ENCODE measurements around the gene ABLIM2. TPM values are rescaled to one million over a fixed set of nuclear protein-coding genes. Genes with fewer than 3 reads are reported as not detected.

The ABLIM2 gene
- total and polyA plus RNA-seq, 2 of the 8 experiments (the other 6 are each of a cell fraction or from before 2014, with no cell fraction given) = 2.8 to 3.0 TPM

- 87% methylated on average over 23 of the region's 26 CpGs; no CpG with 5 or more reads in 1 of the 2 experiments for WGBS, 2 experiments (ENCODE audit: extremely low coverage in 1 of 2, insufficient coverage in 1 of 2, insufficient read length in 1 of 2, insufficient replicate concordance in 2 of 2, low coverage in 1 of 2, low lambda C conversion rate in 2 of 2, missing lambda C conversion rate in 1 of 2)
These were observed 31.2 kb upstream of the ABLIM2 start for GRCh38 chr4:8189551-8190466.

More at GRCh38 chr4:8189551-8190466, 31.2 kb upstream of the ABLIM2 start:
- no peak overlapping the region for H3K9ac ChIP-seq (replicated peaks in 1 of 4; ENCODE audit: extremely low read depth in 1 of 4, low read depth in 3 of 4, low read length in 3 of 4)
- H2BK20ac ChIP-seq (ENCODE audit: low read length) = no peak overlapping the region
- H3K23ac ChIP-seq (ENCODE audit: insufficient read length) = no peak overlapping the region
- H3K9me3 ChIP-seq (ENCODE audit: insufficient read depth in 2 of 2, low read depth in 1 of 2, low read length in 1 of 2) = no peaks in the 10 kb centered on the region
- no peaks in the 10 kb centered on the region for H4K20me1 ChIP-seq (replicated peaks in 1 of 2; ENCODE audit: control insufficient read depth in 1 of 2, insufficient read depth in 2 of 2, low read length in 2 of 2)
- no peak overlapping the region for H4K91ac ChIP-seq (replicated peaks; ENCODE audit: insufficient read length, low read length)
- no peaks in the 10 kb centered on the region for H3K23me2 ChIP-seq (ENCODE audit: low read depth, low read length)
- H2BK12ac ChIP-seq (ENCODE audit: low read depth, low read length) = no peak overlapping the region
- H4K8ac ChIP-seq (ENCODE audit: extremely low read depth, insufficient read depth, low read length) = no peak overlapping the region
- no peak overlapping the region for H2AFZ ChIP-seq (ENCODE audit: low read length)
- no peak overlapping the region for H3K4me3 ChIP-seq (ENCODE audit: extremely low read depth in 1 of 4, insufficient read depth in 2 of 4, low read depth in 3 of 4, low read length in 4 of 4)
- TF ChIP-seq RXRA (IDR thresholded peaks at IDR 0.05; ENCODE audit: insufficient read depth, low read depth, low read length) (no peak), CHD2 (IDR thresholded peaks at IDR 0.05; ENCODE audit: low read length) (no peak), BCL11A (IDR thresholded peaks at IDR 0.05; ENCODE audit: low read depth in 2 of 2, low read length in 2 of 2) (no peak), CBX5 (IDR thresholded peaks at IDR 0.05; ENCODE audit: low read depth, low read length) (no peak), KDM1A (IDR thresholded peaks at IDR 0.05; ENCODE audit: borderline replicate concordance, low read length) (no peak), E2F6 (IDR thresholded peaks at IDR 0.05) (no peak), BACH1 (IDR thresholded peaks at IDR 0.05; ENCODE audit: low read length) (no peak), KDM4A (IDR thresholded peaks at IDR 0.05; ENCODE audit: low read depth, low read length, severe bottlenecking) (no peak)
- H3K36me3 ChIP-seq (ENCODE audit: control insufficient read depth in 2 of 4, insufficient read depth in 4 of 4, low read length in 3 of 4) = no peaks in the 10 kb centered on the region
- H3K79me1 ChIP-seq (ENCODE audit: low read depth, low read length) = no peaks in the 10 kb centered on the region
- no peak overlapping the region for H2BK15ac ChIP-seq (ENCODE audit: low read length)
- no peak overlapping the region for H4K5ac ChIP-seq (ENCODE audit: insufficient read length, low read depth, low read length)
- FAIRE-seq = no peak
- peaks cover 0 to 6% (median 3%) of the 10 kb centered on the region in 4 experiments; a peak in 3 of 7 replicates for H3K4me1 ChIP-seq (replicated peaks in 1 of 4; ENCODE audit: control insufficient read depth in 3 of 4, insufficient read depth in 4 of 4, low read length in 3 of 4)
- no peak overlapping the region for H3K4me2 ChIP-seq (ENCODE audit: insufficient read depth in 1 of 2, low read depth in 2 of 2, low read length in 2 of 2)
- no peak overlapping the region for H2BK5ac ChIP-seq (ENCODE audit: low read depth, low read length)
- H3K27me3 ChIP-seq (replicated peaks in 1 of 4; ENCODE audit: control insufficient read depth in 3 of 4, extremely low read depth in 1 of 4, insufficient read depth in 3 of 4, low read length in 3 of 4) = no peaks in the 10 kb centered on the region
- no peak overlapping the region for H2BK120ac ChIP-seq (replicated peaks; ENCODE audit: low read depth, low read length)
- H2AK5ac ChIP-seq (ENCODE audit: low read depth, low read length) = no peak overlapping the region
- H3K4ac ChIP-seq (replicated peaks; ENCODE audit: insufficient read length, low read depth, low read length) = no peak overlapping the region
- H3K56ac ChIP-seq (replicated peaks; ENCODE audit: insufficient read length, low read depth, low read length) = no peak overlapping the region
- DNase-seq (ENCODE audit: low read depth in 1 of 2, low spot score in 2 of 2) = no peak
- POLR2A ChIA-PET (ENCODE audit: partially characterized antibody) = interaction anchor here (0.7 kb wide), 1 partner anchor 340 kb away, joined by 3 read pairs; no protein-coding TSS in a partner anchor
- no peak overlapping the region for H3K14ac ChIP-seq (ENCODE audit: insufficient read length)
- H3K27ac ChIP-seq (ENCODE audit: low read depth, low read length) = no peak overlapping the region
- H3K18ac ChIP-seq (ENCODE audit: extremely low read depth, low read length) = no peak overlapping the region
- CTCF ChIA-PET (ENCODE audit: partially characterized antibody) = interaction anchor here (1.0 to 2.0 kb wide), 6 partner anchors 10 to 206 kb away, joined by 3 to 13 read pairs (median 4); partner anchors contain the start of gene SH3TC1
- no peaks in the 10 kb centered on the region for H3K79me2 ChIP-seq (ENCODE audit: control insufficient read depth in 1 of 2, insufficient read depth in 2 of 2, low read length in 2 of 2)

All from H1 (cell line).